ENCODE data around the gene SLC8A1.

SLC8A1 gene

GRCh38 chr2:40458271-40458794 lies 6.4 kb upstream of the SLC8A1 start:
- no peak for DNase-seq (ENCODE audit: low read depth, low spot score)

DNA sequence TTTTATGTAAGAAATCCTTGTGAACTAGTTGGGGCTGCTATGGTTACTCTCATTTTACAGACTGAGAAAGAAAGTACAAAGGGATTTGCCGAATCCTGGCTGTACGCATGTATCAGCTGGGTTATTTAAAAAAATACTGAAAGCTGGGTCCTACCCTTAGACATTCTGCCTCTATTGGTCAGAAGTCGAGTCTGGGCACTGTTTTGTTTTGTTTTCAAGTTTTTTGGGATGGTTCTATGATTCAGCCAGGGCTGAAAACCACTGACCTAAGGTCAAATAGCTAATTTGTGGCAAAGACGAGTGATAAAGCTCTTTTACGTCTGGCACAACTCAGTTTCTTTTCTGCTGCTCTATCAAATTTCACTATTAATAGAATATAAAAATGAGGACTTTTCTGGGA lies 5.9 kb upstream of the SLC8A1 start:
- DNase-seq (ENCODE audit: low read depth, low spot score): no peak

- DNase-seq (ENCODE audit: low read depth, low spot score): no peak
Observed at GRCh38 chr2:40457366-40457765, 5.5 kb upstream of the SLC8A1 start.

- DNase-seq (ENCODE audit: low read depth, low spot score): no peak
Observed at GRCh38 chr2:40456926-40457325, 5.0 kb upstream of the SLC8A1 start.

- DNase-seq (ENCODE audit: low read depth, low spot score): no peak
Observed at GRCh38 chr2:40455661-40456060, 3.8 kb upstream of the SLC8A1 start.

- DNase-seq (ENCODE audit: low read depth, low spot score): no peak
Observed at GRCh38 chr2:40454321-40454720, 2.4 kb upstream of the SLC8A1 start.

GRCh38 chr2:40452786-40453185 lies 896 bp upstream of the SLC8A1 start:
- DNase-seq (ENCODE audit: low read depth, low spot score): no peak

- no peak for DNase-seq (ENCODE audit: low read depth, low spot score)
Observed at GRCh38 chr2:40450796-40451430, 977 bp downstream of the SLC8A1 start.

DNA sequence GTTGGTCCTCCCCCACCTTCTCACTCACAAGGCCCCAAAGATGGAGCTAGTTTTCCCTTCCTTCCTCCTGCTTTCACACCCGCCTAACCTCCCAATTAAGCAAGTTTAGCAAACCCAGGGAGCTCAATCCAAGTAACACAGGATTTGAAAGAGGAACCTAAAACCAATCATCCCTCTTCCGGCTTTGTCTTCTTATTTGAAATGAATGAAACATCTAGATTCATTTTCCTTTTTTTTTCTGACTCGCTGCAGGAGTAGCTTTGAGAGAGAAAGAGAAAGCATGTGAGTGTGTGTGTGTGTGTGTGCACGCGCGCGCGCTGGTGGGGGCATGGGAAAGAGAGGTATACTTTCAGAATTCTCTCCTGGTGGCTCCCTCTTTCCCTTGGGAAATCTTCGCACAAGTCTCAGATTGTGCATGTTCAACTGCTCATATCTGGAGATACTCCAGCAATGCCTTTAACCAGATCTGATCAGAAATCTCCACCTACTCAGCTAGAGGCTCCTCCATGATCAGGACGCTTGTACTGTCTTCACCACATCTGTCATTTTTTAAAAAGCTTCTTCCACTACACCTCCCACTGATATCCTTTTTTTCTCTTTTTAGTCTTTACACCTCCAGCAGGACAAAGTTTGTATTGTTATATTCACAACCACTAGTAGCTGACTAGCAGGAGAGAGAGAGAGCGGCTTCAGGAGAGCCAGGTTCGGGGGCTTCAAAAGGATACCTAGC lies 1.7 kb downstream of the SLC8A1 start:
- DNase-seq (ENCODE audit: low read depth, low spot score): no peak

GRCh38 chr2:40448476-40449079 lies 3.3 kb downstream of the SLC8A1 start:
- no peak for DNase-seq (ENCODE audit: low read depth, low spot score)

GRCh38 chr2:40445467-40445866 lies 6.4 kb downstream of the SLC8A1 start:
- no peak for DNase-seq (ENCODE audit: low read depth, low spot score)

GRCh38 chr2:40440835-40441234 lies 11.1 kb downstream of the SLC8A1 start:
- DNase-seq (ENCODE audit: low read depth, low spot score): no peak

- DNase-seq (ENCODE audit: low read depth, low spot score): no peak
Observed at GRCh38 chr2:40439473-40439872, 12.4 kb downstream of the SLC8A1 start.

- DNase-seq (ENCODE audit: low read depth, low spot score): no peak
Observed at GRCh38 chr2:40436093-40436475, 15.8 kb downstream of the SLC8A1 start.

GRCh38 chr2:40435426-40436092 lies 16.3 kb downstream of the SLC8A1 start:
- DNase-seq (ENCODE audit: low read depth, low spot score): no peak

- DNase-seq (ENCODE audit: low read depth, low spot score): no peak
Observed at GRCh38 chr2:40434731-40435271, 17.1 kb downstream of the SLC8A1 start.

GRCh38 chr2:40433736-40434135 lies 18.2 kb downstream of the SLC8A1 start:
- DNase-seq (ENCODE audit: low read depth, low spot score): no peak

GRCh38 chr2:40432921-40433483 lies 18.9 kb downstream of the SLC8A1 start:
- DNase-seq (ENCODE audit: low read depth, low spot score): no peak

GRCh38 chr2:40431600-40431955 lies 20.3 kb downstream of the SLC8A1 start:
- no peak for DNase-seq (ENCODE audit: low read depth, low spot score)

DNA sequence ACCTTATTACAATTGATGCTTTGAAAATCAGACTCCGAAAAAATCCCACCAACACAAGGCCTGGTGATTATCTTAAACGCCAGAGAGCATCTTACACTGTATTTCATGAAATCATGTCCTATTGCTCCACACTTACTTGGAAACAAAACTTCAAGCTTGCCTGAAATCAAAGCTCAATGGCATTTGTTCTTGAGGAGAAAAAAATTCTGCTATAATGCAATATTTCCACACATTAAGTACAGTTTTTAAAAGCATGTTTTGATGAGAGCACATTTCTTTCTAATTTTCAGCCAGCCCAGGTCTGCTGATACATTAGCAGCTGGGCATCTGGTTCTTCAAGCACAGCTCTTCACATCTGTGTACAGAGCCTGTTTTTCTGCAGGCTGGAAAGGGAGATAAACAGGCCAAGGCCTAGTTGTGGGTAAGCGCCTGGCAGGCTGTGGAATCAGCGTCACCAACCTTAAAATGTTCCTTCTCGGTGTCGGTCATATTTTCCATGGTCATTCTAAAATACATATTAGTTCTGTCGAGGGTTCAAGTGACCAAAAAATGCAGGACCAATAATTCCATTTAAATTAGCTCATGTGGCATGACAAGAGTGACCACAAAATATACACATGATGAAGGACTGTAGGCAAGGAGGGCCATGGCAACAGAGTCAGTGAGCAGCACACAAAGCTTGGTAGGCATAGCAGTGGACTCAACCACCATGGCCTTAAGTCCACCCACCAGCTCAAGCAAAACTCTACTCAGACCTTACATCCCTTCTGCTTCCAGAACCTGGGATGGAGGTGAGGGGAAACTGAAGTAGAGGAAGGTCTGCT lies 20.9 kb downstream of the SLC8A1 start:
- no peak for DNase-seq (ENCODE audit: low read depth, low spot score)

DNA sequence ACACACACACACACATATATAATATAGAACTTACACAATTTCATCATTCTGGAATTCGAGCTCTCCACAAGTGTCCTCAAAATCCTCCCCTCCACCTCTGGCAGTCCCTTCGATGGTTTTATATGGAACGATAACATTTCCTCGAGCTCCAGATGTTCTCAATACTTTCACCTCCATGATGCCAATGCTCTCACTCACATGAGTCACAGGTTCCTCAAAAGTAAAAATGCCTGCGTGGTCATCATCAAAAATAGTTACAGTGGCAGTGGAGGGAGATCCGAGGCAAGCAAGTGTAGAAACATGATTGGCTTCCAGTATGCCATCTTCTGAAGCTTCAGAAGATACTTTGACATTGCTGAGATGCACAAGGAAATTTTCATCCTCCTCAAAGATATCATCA lies 23.5 kb downstream of the SLC8A1 start:
- no peak for DNase-seq (ENCODE audit: low read depth, low spot score)
